HG03066 (cell line): ENCODE results near the gene DHRS7B.
"Not testable (repeated sequence)": the region's sequence is repeated elsewhere in the genome, so short reads cannot be mapped to it uniquely, and the experiment has no call there.

Experiments used
- ATAC-seq: cut with Tn5 transposase; IDR thresholded peaks from one replicate; pipeline ENCODE4 v1.9.1; 2021; ENCODE audit warnings: low read depth; ENCODE audit not compliant: unreplicated experiment

Gene DHRS7B, protein sequence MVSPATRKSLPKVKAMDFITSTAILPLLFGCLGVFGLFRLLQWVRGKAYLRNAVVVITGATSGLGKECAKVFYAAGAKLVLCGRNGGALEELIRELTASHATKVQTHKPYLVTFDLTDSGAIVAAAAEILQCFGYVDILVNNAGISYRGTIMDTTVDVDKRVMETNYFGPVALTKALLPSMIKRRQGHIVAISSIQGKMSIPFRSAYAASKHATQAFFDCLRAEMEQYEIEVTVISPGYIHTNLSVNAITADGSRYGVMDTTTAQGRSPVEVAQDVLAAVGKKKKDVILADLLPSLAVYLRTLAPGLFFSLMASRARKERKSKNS

DNA sequence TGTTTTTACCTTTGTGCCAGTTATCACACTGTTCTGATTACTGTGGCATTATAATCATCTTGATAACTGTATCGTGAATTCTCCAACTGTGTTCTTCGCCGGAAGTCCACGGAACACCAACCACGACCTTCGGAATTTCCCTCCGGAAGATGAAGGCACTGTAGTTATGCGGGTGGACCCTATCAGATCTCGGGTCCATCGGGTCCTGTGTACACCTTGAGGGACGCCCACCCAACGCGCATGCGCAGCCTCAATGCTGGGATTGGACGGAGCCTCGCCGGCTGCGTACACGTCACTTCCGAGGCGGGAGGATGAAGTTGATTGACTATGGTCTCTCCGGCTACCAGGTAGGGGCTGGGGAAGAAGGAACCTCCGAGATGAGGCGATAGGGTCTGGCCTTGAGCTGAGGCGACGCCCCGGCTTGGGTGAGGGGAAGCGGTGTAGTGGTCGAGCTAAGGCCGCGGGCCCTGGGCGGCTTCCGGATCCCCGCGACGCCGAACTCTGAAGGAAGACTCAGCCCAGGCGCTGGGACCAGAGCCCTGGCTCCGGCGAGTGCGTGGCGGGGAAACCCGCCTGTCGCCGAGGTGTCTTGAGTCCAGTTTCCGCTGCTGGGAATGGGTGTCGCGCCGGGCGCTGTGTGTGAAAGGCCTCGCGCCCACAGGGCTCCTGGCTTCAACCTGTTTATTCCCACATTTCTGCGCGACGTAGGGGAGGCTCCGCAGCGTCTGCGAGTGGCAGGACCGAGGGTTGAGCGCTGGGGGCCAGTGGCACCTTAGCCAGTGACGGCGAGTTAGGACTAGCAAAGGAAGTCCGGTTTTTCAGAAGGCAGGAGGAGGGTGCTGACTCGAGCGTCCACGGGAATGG lies at the start of gene DHRS7B:
DHRS7B (plus strand) TSS at position 320 of the 864 bp plus-strand sequence; CDS start at position 328, 8 bp downstream.
- ATAC-seq = peak; percentile 90

DNA sequence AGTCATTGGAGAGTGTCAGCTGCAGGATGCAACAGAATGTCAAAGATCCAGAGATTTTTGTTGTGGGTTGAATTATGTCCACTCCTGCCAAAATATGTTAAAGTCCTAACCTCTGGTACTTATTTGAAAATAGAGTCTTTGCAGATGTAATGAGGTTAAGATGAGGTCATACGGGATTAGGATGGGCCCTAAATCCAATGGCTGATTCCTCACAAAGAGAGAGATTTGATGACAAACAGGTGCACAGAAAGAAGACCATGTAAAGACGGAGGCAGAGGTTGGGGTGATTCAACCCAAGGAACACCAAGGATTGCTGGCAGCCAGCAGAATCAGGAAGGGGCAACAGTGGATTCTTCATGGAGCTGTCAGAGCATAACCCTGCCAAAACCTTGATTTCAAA lies 49.5 kb upstream of the DHRS7B start:
- ATAC-seq = no peak

DNA sequence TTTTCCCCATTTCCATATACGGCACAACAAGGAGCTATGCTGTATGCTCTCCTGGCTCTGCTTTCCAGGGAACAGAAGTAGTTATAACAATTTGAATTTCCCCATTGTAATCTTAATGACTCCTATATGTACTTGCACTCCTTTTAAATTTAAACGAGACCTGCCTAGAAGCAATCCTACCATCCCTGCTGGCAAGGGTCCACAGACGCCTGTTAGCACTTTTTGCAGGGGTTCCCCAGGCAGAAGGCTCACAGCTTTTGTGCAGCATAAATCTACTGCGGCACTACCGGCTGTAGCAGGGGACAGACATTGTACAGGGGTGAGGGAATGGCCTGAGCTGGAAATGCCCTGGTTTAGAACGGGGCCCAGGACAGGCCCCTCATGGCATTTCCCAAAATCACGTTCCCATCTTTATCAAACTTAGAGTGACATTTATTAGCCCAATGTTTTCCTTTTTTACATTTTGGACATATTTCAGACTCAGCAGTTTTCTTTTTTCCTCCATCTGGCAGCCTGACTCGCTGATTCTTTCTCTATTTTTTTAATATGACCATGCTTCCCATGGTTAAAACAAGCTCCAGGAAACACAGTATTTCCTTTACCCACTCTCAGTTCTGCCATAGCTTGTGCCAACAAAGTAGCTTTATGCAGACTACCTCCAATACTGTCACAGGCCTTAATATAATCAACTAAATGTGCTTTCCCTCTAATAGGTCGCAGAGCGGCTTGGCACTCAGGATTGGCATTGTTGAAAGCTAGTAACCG lies 48.6 kb upstream of the DHRS7B start:
- ATAC-seq = no peak

DNA sequence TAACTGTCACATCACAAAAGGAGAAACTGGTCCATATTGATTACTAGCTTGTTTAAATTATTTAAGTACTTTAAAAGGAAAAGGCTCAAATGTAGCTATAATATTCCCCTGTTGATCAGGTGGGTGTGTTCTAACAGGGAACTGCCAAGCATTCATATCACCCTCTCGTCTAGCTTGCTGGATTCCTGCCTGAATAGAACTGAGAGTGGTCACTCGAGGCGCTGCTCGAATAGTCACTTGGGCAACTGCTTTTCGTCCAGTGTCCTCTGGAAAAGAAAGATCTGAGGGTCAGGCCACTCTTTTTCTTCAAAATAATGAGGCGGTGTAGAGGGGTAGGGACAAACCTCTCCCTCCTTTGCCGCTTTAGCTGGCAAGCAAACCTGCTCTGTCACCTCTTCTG lies 47.6 kb upstream of the DHRS7B start:
- no peak for ATAC-seq

- no peak for ATAC-seq
Observed at GRCh38 chr17:21082001-21082436, 44.7 kb upstream of the DHRS7B start.

DNA sequence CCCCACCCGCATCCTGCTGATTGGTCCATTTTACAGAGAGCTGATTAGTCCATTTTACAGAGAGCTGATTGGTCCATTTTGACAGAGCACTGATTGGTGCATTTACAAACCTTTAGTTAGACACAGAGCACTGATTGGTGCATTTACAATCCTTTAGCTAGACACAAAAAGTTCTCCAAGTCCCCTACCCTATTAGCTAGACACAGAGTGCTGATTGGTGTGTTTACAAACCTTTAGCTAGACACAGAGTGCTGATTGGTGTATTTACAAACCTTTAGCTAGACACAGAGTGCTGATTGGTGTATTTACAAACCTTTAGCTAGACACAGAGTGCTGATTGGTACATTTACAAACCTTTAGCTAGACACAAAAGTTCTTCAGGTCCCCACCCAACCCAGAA lies 41.5 kb upstream of the DHRS7B start:
- not testable (repeated sequence) for ATAC-seq

DNA sequence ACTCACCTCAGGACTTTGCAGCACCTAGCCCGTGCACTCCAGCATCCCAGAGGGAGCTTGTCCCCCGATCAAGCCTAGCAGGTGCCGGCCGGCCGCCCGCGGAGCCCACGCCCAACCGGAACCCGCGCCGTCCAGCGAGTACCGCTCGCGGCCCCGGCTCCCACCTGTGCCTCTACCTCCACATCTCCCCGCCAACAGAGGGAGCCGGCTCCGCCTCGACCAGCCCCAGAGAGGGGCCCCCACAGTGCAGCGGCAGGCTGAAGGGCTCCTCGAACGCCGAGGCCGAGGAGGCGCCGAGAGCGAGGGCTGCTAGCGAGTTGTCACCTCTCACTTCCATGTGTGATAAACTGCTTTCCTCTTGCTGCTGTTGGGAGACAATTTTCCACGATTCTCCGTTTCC lies 41.1 kb upstream of the DHRS7B start:
- ATAC-seq = no peak

GRCh38 chr17:21089145-21089544 lies 37.6 kb upstream of the DHRS7B start:
- ATAC-seq = no peak

- ATAC-seq = no peak
Observed at GRCh38 chr17:21089933-21090901, 36.5 kb upstream of the DHRS7B start.

GRCh38 chr17:21090902-21091618 lies 35.7 kb upstream of the DHRS7B start:
- ATAC-seq = no peak

- ATAC-seq = no peak
Observed at GRCh38 chr17:21094298-21094704, 32.5 kb upstream of the DHRS7B start.

GRCh38 chr17:21095735-21096134 lies 31.0 kb upstream of the DHRS7B start:
- no peak for ATAC-seq

DNA sequence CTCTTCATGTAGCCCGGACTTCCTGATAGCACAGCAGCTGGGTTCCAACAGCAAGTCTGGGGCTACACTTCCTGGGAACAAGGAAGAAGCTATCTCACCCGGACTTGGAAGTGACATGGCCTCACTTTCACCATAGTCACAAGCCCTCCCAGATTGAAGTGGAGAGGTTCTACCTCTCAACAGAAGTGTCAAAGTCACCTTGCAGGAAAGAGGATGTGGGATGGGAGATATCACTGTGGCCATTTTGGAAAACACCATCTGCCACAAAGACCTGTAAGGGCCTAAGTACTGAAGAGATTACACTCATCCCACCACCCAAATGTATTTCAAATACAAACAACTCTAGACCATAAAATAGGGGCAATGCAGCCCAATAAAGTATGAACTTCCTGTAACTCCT lies 29.9 kb upstream of the DHRS7B start:
- ATAC-seq = no peak

GRCh38 chr17:21098934-21099689 lies 27.7 kb upstream of the DHRS7B start:
- peak; percentile 97 for ATAC-seq

GRCh38 chr17:21100636-21101035 lies 26.1 kb upstream of the DHRS7B start:
- no peak for ATAC-seq

GRCh38 chr17:21104608-21105007 lies 22.2 kb upstream of the DHRS7B start:
- no peak for ATAC-seq

- no peak for ATAC-seq
Observed at GRCh38 chr17:21105064-21105894, 21.5 kb upstream of the DHRS7B start.

DNA sequence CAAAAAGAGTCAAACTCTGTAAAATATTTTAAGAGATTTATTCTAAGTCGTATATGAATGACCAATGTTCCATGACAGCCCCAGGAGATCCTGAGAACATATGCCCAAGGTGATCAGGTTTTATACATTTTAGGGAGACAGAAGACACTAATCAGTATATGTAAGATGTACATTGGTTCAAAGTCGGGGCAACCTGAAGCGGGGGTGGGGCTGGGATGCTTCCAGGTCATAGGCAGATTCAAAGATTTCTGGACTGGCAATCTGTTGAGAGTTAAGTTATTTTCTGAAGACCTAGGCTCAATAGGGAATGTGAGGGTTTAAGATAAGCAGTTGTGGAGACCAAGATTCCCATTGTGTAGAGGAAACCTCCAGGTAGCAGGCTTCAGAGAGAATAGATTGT lies 20.4 kb upstream of the DHRS7B start:
- ATAC-seq = no peak
